ENCODE data around the gene ZNF609. TPM values are rescaled to one million over a fixed set of nuclear protein-coding genes. Genes with fewer than 3 reads are reported as not detected.

Gene ZNF609
- total and polyA plus RNA-seq, 2 of the 13 experiments (the other 11 are each of a cell fraction or from before 2014, with no cell fraction given) = 8.9 to 9.9 TPM

- TF ChIP-seq GRHL1 (CRISPR knock-in tag; conservative IDR thresholded peaks at IDR 0.05) (no peak), HNF1B (CRISPR knock-in tag; IDR thresholded peaks at IDR 0.05) (0 out of 2 replicates have a peak, but pooled peaks have one; percentile 27), PAX8 (CRISPR knock-in tag; IDR thresholded peaks at IDR 0.05; ENCODE audit: borderline replicate concordance) (no peak), HOXA5 (CRISPR knock-in tag; IDR thresholded peaks at IDR 0.05) (0 out of 2 replicates have a peak, but pooled peaks have one; percentile 49), MAX (IDR thresholded peaks at IDR 0.05) (no peak), ZNF724P (CRISPR knock-in tag; IDR thresholded peaks at IDR 0.05; ENCODE audit: borderline replicate concordance) (no peak), ZNF687 (CRISPR knock-in tag; IDR thresholded peaks at IDR 0.05) (no peak), KIAA2018 (CRISPR knock-in tag; IDR thresholded peaks at IDR 0.05; ENCODE audit: borderline replicate concordance) (no peak), FOXC1 (CRISPR knock-in tag; IDR thresholded peaks at IDR 0.05; ENCODE audit: borderline replicate concordance) (no peak)
These were observed 175.4 kb downstream of the ZNF609 start (continued) for GRCh38 chr15:64635499-64636495.
